H7 (cell line): ENCODE data around the gene CLINT1. TPM values are rescaled to one million over a fixed set of nuclear protein-coding genes. Genes with fewer than 3 reads are reported as not detected.
A peak's percentile ranks its signal among the peaks of the same experiment; 100 is the strongest.

Experiments
- DNase-seq: peaks from one replicate; pipeline ENCODE4 v3.0.0; 2012
- H3K27me3 ChIP-seq: 2 replicates; pipeline ENCODE4 v1.6.0; 2011; ENCODE audit warnings: mild to moderate bottlenecking, low read length; ENCODE audit not compliant: control insufficient read depth, insufficient read depth
- H3K36me3 ChIP-seq: replicated peaks from 2 replicates; pipeline ENCODE4 v1.5.1; 2011; ENCODE audit warnings: low read length; ENCODE audit not compliant: control insufficient read depth, insufficient read depth
- H3K4me3 ChIP-seq: 2 replicates; pipeline ENCODE4 v1.5.1; 2011; ENCODE audit warnings: low read depth, mild to moderate bottlenecking, control low read depth, low read length, moderate library complexity; ENCODE audit not compliant: insufficient read depth
- total RNA-seq: library from RNA; depleted of rRNA; stranded (reverse); fragments of >200 nt; shearing (Covaris generic); gene quantifications from 2 replicates; pipeline ENCODE4 v1.2.3, GENCODE V29; 2014

Gene CLINT1
- total RNA-seq, 1 experiment from 2014 or later: 74.9 TPM

DNA sequence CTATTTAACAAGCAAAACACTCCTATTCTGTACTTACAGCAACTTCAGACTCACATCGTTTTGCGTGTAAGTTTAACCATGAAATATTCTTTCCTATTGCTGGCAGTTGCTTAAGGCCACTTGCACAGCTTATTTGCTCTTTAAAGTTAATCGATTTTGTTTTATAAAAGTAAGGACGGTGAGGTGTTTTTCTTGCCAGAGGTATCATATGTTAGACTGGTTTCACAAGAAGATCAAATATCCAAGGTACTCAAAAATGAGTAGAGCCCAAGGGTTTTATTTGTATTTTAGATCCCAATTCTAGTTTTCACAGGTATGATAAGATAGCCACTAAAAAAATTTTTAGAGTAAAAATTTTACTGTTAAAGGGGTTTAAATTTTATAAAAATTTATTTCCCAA, 16.2 kb downstream of the CLINT1 start:
- no peaks in the 10 kb centered on the region for H3K27me3 ChIP-seq
- peaks cover 3% of the 10 kb centered on the region for H3K36me3 ChIP-seq
- no peak for DNase-seq
- no peak overlapping the region for H3K4me3 ChIP-seq

DNA sequence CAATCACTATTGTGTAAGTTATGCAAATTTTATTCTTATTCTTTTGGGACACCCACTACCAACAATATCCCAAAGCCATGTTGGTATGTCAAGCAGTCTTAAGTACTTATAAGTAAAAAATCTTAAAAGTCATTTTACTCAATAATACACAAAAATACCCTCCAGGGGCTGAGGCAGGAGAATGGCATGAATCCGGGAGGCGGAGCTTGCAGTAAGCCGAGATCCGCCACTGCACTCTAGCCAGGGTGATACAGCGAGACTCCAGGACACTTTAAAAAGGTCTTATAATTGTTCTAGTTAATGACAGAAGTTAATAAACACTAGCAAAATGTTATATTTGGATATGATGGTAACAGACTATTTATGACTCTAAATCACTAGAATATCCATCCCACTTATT, 16.8 kb downstream of the CLINT1 start:
- no peak for DNase-seq
- H3K36me3 ChIP-seq: no peaks in the 10 kb centered on the region; the same call in 1 of the 2 replicates
- no peaks in the 10 kb centered on the region for H3K27me3 ChIP-seq
- H3K4me3 ChIP-seq: no peak overlapping the region

DNA sequence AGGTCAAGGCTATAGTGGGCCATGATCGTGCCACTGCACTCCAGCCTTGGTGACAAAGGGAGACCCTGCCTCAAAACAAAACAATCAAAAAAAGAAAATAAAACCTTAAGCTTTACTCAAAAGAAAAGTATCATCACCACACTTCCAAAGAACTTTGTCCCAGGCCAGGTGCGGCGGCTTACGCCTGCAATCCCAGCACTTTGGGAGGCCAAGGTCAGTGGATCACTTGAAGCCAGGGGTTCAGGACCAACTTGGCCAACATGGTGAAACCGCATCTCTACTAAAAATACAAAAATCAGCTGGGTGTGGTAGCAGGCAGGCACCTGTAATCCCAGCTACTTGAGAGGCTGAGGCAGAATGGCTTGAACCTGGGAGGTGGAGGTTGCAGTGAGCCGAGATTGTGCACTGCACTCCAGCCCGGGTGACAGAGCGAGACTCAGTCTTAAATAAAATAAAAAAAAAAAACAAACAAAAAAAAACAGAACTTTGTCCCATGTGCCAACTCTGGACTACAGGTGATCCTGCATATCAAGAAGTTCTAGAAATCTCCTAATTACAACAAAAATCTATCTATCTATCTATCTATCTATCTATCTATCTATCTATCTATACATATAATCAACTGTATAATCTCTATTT, 19.7 kb downstream of the CLINT1 start:
- no peak for DNase-seq
- Histone ChIP-seq H3K4me3 (no peak overlapping the region), H3K27me3 (no peaks in the 10 kb centered on the region), H3K36me3 (no peaks in the 10 kb centered on the region; the same call in 1 of the 2 replicates)

DNA sequence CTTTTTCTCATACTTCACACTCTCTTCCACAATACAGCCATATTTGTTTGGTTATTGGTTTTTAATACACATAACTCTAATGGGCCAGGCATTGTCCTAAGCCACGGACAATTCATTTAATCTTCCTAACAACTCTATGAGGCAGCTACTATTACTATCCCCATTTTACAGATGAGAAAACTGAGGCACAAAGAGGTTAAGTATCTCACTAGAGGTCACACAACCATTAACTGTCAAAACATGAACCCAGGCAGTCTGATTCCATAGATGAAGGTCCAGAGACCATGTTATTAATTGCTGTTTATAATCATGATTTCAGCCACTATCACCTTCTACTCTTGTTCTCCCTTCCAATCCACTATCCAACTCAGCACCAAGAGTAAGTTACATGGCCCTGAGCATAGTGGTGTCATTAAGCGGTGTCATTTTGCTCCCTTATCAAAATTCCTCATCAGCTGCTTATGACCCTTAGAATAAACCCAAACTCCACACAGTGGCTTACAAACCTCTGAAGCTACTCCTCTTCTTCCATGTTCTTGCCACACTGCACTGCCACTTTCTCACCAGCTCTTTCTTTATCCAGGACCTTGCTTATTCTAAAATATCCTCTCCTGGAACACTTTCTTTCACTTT, 22.7 kb downstream of the CLINT1 start:
- no peaks in the 10 kb centered on the region for H3K27me3 ChIP-seq
- H3K36me3 ChIP-seq: no peaks in the 10 kb centered on the region
- no peak overlapping the region for H3K4me3 ChIP-seq
- DNase-seq: no peak

GRCh38 chr5:157835041-157835440, 23.9 kb downstream of the CLINT1 start:
- H3K27me3 ChIP-seq: no peaks in the 10 kb centered on the region
- no peak for DNase-seq
- no peaks in the 10 kb centered on the region for H3K36me3 ChIP-seq
- H3K4me3 ChIP-seq: no peak overlapping the region

DNA sequence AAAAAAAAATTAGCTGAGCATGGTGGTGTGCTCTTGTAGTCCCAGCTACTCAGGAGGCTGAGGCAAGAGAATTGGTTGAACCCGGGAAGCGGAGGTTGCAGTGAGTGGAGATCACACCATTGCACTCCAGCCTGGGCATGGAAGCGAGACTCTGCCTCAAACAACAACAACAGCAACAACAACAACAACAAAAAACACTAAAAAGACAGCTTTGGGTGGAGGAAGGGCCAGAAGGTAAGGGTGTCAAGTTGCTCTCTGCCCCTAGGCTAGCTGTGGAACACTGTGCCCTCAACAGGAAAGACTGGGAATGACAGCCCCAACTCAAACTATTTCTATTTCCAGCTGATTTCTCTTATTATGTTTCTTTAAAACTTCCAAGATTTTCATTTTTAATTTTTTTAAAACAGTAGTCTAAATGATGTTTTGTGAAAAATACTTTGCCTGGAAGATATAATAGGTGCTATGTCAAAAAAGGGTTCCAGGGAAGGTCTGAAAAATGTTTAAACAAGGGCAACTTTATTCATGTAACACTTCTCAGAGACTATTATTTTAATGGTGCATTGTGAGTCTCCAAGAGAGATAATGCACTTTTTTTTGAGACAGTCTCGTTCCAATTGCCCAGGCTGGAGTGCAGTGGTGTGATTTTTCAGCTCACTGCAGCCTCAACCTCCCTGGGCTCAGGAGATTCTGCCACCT, 29.9 kb downstream of the CLINT1 start:
- H3K4me3 ChIP-seq: no peak overlapping the region
- no peaks in the 10 kb centered on the region for H3K36me3 ChIP-seq
- peak; percentile 47 for DNase-seq
- H3K27me3 ChIP-seq: no peaks in the 10 kb centered on the region

DNA sequence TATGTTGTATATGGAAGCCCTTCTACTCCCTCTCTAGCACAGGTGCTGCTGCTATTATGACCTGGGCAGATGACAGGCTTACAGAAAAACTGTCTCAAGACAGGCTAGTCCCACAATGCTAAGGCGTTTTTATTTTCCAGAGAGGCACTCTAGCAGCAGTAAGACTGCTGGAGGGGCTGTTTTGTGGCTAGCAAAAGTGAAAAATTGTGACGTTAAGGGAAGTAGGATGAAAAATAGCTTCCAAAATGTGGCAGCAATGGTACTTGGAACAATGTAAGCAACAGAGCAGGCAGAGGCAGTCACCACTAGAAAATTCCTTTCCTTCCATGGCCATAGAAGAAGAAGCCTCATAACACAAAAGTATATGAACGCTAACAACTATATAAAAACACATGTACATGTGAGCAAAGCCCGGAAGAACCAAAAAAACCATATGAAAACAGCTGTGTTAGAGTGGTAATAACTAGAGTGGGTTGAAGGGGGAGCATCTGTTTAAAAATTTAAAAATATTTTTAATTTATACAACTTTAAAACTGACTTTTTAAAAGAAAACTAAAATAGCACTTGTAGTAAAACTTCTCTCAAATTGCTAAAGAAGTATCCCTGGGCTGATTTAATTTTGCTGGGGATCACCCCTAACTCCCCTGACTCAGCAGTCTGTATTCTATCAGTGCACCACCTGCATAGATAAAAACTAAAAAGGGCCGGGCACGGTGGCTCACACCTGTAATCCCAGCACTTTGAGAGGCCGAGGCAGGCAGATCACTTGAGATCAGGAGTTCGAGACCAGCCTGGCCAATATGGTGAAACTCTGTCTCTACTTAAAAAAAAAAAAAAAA, 30.6 kb downstream of the CLINT1 start:
- no peak overlapping the region for H3K4me3 ChIP-seq
- no peaks in the 10 kb centered on the region for H3K27me3 ChIP-seq
- H3K36me3 ChIP-seq: no peaks in the 10 kb centered on the region
- no peak for DNase-seq

- H3K36me3 ChIP-seq: no peaks in the 10 kb centered on the region
- no peak overlapping the region for H3K4me3 ChIP-seq
- no peak for DNase-seq
- no peaks in the 10 kb centered on the region for H3K27me3 ChIP-seq
Measured at GRCh38 chr5:157827423-157827822, 31.5 kb downstream of the CLINT1 start.

GRCh38 chr5:157823655-157824054, 35.3 kb downstream of the CLINT1 start:
- DNase-seq: no peak
- Histone ChIP-seq H3K36me3 (no peaks in the 10 kb centered on the region), H3K4me3 (no peak overlapping the region), H3K27me3 (no peaks in the 10 kb centered on the region)

- Histone ChIP-seq H3K36me3 (no peaks in the 10 kb centered on the region), H3K27me3 (no peaks in the 10 kb centered on the region), H3K4me3 (no peak overlapping the region)
- DNase-seq: no peak
Measured at GRCh38 chr5:157821822-157822622, 36.9 kb downstream of the CLINT1 start.

DNA sequence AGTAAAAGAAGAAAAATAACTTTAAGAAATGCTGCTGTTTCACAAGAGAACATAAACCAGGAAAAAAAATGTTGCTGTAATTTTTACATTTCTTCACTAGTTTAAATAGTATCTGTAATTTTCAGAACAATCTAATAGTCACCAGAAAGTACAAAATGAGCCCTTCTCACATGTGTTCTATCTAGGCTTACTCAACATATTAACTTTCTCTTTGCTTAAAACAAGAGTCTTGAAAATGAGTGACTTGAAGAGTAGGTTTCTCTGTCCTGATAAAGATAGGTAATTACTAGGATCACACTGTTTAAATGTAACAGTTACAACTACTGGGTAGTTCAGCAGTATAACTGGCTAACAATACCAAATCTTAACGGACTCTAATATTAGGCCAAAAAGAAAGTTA, 37.5 kb downstream of the CLINT1 start:
- Histone ChIP-seq H3K4me3 (no peak overlapping the region), H3K36me3 (no peaks in the 10 kb centered on the region; the same call in 1 of the 2 replicates), H3K27me3 (no peaks in the 10 kb centered on the region)
- DNase-seq: no peak

GRCh38 chr5:157820593-157821252, 38.2 kb downstream of the CLINT1 start:
- DNase-seq: peak; percentile 22
- H3K27me3 ChIP-seq: no peaks in the 10 kb centered on the region
- no peak overlapping the region for H3K4me3 ChIP-seq
- H3K36me3 ChIP-seq: no peaks in the 10 kb centered on the region; the same call in 1 of the 2 replicates

DNA sequence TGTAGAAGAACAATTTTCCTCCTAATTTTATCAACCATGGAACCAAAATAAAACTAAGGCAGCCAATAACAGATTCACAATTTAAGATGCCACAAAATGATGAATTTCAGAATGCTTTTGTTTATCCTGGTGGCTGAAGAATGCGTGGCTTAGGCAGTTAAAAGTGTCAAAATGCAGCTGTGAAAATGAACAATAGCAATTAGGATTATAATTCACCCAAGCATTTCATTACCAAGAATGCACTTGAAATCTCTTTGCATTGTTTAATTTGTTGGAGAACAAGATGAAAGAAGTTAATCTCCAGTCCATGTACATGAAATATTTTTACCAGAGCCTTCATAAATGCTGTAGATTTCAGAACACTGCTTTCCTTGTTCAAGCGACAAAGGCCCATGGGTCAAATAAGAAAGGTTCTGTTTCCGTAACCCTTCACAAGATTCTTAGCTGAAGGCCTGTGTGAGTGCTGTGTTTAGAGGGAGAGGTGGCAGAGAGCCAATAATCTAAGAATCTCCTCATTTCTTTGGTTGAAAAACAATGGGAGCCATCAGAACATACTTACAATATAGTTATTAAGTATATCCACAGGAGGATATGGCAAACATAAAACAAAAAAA, 39.3 kb downstream of the CLINT1 start:
- Histone ChIP-seq H3K36me3 (no peaks in the 10 kb centered on the region; the same call in 1 of the 2 replicates), H3K27me3 (no peaks in the 10 kb centered on the region), H3K4me3 (no peak overlapping the region)
- DNase-seq: no peak
